Esophagus mucosa (tissue), 1 donor: ENCODE measurements around the gene PPM1F. TPM values are rescaled to one million over a fixed set of nuclear protein-coding genes. Genes with fewer than 3 reads are reported as not detected.
"Not testable (repeated sequence)": the region's sequence is repeated elsewhere in the genome, so short reads cannot be mapped to it uniquely, and the experiment has no call there.

Source experiments
- ATAC-seq: fragments of 200-7000 bp; cut with Tn5 transposase; one replicate; pipeline ENCODE4 v1.9.1; 2020
- total RNA-seq: library from RNA; stranded (reverse); gene quantifications from one replicate; pipeline ENCODE4 v1.2.4, GENCODE V29; 2023
- donor health status: DM: yes; HTN: yes; CAD: no.

The PPM1F gene
- total RNA-seq, 1 donor from 2014 or later = 21.3 TPM

GRCh38 chr22:21889251-21889990, 63.2 kb downstream of the PPM1F start:
- ATAC-seq = no peak

DNA sequence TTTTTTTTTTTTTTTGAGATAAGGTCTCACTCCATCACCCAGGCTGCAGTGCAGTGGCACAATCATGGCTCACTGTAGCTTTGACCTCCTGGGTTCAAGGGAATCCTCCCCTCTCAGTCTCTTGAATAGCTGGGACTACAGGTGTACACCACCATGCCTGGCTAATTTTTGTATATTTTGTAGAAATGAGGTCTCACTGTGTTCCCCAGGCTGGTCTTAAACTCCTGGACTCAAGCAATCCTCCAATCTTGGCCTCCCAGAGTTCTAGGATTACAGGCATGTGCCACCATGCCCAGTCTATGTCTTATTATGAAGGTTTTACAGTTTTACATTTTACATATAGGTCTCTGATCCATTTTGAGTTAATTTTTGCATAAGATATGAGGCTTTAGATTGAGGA, 64.8 kb downstream of the PPM1F start:
- ATAC-seq = no peak

- ATAC-seq = not testable (repeated sequence)
These were observed 68.7 kb downstream of the PPM1F start for GRCh38 chr22:21883930-21884329.

DNA sequence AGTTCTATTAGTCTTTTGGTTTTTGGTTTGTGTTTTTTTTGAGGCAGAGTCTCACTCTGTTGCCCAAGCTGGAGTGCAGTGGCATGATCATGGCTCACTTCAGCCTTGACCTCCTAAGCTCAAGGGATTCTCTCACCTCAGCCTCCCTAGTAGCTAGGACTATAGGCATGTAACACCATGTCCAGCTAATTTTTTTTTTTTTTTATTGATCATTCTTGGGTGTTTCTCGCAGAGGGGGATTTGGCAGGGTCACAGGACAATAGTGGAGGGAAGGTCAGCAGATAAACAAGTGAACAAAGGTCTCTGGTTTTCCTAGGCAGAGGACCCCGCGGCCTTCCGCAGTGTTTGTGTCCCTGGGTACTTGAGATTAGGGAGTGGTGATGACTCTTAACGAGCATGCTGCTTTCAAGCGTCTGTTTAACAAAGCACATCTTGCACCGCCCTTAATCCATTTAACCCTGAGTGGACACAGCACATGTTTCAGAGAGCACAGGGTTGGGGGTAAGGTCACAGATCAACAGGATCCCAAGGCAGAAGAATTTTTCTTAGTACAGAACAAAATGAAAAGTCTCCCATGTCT, 69.8 kb downstream of the PPM1F start:
- ATAC-seq = not testable (repeated sequence)

DNA sequence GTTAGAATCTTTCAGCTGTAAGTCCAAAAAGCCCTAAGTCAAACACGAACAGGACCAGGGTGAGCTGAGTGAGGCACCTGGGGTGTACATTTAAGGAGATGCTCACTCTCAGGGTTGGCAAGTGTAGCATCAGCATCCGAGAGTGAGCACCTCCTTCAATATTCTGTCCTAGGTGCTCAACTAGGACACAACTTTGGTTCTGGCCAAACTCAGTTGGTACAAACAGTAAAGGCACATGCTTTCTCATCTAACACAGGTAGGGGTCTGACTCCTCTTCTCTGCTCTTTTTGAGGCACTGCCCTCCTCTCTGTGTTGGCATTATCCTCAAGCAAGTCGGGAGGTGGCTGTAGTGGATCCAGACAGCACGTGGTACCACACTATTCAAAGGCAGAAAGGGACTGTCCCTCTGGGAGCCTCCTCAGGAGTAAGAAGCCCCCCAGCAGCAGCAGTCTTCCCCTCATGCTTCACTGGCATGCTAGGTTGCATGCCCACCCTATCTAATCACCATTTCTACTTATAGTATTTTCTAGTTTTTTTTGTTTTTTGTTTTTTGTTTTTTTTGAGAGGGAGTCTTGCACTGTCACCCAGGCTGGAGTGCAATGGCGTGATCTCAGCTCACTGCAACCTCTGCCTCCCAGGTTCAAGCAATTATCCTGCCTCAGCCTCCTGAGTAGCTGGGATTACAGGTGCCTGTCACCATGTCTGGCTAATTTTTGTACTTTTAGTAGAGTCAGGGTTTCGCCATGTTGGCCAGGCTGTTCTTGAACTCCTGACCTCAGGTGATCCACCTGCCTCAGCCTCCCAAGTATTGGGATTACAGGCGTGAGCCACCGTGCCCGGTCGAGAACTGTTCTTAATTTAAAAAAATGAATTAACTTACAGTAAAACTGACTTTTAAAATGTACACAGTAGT, 70.6 kb downstream of the PPM1F start:
- no peak for ATAC-seq

DNA sequence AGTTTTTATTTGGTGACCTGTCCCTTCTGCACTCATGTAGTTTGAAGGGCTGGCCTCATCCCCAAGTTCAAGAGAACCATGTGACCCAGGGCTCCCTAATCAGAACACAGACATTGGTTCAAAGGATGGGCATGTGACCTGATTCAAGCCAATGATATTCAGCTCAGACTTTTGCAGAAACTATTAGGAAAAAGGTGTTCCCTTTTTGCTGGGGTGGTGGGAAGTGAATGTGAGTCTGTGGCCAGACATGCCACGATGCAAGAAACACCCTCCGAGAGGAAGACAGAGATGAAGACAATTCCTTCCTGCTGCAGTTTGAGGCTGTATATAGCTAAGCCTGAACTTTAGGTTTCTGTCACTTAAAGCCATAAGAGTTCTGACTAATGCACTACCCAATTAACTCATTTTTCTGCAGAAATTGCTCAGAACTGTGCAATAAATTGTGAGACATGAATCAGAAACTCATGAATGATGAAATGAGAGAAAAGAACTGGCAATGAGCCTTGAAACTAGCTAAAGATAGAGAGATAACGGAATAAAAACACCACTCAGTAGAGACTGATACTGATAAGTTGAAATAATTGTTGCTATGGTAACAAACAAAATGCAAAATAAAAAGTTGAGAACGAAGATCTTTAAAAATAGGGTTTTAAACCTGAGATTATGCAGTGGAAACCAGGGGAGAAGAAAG, 76.0 kb downstream of the PPM1F start:
- no peak for ATAC-seq

DNA sequence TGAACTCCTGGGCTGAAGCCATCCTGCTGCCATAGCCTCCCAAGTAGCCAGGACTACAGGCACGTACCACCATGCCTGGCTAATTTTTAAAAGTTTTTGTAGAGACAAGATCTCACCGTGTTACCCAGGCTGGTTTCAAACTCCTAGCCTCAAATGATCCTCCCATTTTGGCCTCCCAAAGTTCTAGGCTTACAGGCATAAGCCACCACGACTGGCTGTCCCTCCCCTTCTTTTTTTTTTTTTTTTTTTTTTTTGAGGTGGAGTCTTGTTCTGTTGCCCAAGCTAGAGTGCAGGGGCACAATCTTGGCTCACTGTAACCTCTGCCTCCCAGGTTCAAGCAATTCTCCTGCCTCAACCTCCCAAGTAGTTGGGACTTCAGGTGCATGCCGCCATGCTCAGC, 77.7 kb downstream of the PPM1F start:
- ATAC-seq = not testable (repeated sequence)

GRCh38 chr22:21873619-21874018, 79.0 kb downstream of the PPM1F start:
- no peak for ATAC-seq

- not testable (repeated sequence) for ATAC-seq
These were observed 79.9 kb downstream of the PPM1F start for GRCh38 chr22:21872741-21873140.

Other genes with a start within 250 kb of the PPM1F start
- 0.36 TPM for gene YPEL1, start 217.1 kb downstream of the PPM1F start, total RNA-seq
- gene MAPK1, start 85.2 kb downstream of the PPM1F start, total RNA-seq = 112 TPM
- 12.8 TPM for gene TOP3B, start 29.9 kb upstream of the PPM1F start, total RNA-seq